Measurements from ENCODE around the gene SMIM13.
A peak's percentile ranks its signal among the peaks of the same experiment; 100 is the strongest.

The SMIM13 gene

GRCh38 chr6:11123978-11124377, 30.3 kb downstream of the SMIM13 start:
- no peak for DNase-seq

GRCh38 chr6:11126876-11127275, 33.2 kb downstream of the SMIM13 start:
- DNase-seq = no peak

- DNase-seq = no peak
Observed at GRCh38 chr6:11128608-11129007, 35.0 kb downstream of the SMIM13 start.

- no peak for DNase-seq
Observed at GRCh38 chr6:11129908-11130565, 36.4 kb downstream of the SMIM13 start.

- DNase-seq = no peak
Observed at GRCh38 chr6:11130605-11131004, 37.0 kb downstream of the SMIM13 start.

- DNase-seq = no peak
Observed at GRCh38 chr6:11132194-11132888, 38.7 kb downstream of the SMIM13 start.

- DNase-seq = no peak
Observed at GRCh38 chr6:11133281-11133680, 39.6 kb downstream of the SMIM13 start.

GRCh38 chr6:11136809-11137208, 43.2 kb downstream of the SMIM13 start:
- no peak for DNase-seq

GRCh38 chr6:11139051-11139960, 45.7 kb downstream of the SMIM13 start:
- no peak for DNase-seq

- DNase-seq = no peak
Observed at GRCh38 chr6:11140056-11140455, 46.4 kb downstream of the SMIM13 start.

GRCh38 chr6:11141295-11141694, 47.7 kb downstream of the SMIM13 start:
- no peak for DNase-seq

GRCh38 chr6:11142296-11143027, 48.8 kb downstream of the SMIM13 start:
- DNase-seq = no peak

- DNase-seq = no peak
Observed at GRCh38 chr6:11143394-11144371, 50.0 kb downstream of the SMIM13 start.

- peak; percentile 78 for DNase-seq
Observed at GRCh38 chr6:11144393-11144851, 50.8 kb downstream of the SMIM13 start.

GRCh38 chr6:11146117-11146826, 52.6 kb downstream of the SMIM13 start:
- DNase-seq = no peak

- DNase-seq = no peak
Observed at GRCh38 chr6:11149551-11149950, 55.9 kb downstream of the SMIM13 start.

- no peak for DNase-seq
Observed at GRCh38 chr6:11151488-11151887, 57.9 kb downstream of the SMIM13 start.

GRCh38 chr6:11152581-11152980, 58.9 kb downstream of the SMIM13 start:
- no peak for DNase-seq

- no peak for DNase-seq
Observed at GRCh38 chr6:11153447-11153846, 59.8 kb downstream of the SMIM13 start.

- no peak for DNase-seq
Observed at GRCh38 chr6:11155589-11155988, 62.0 kb downstream of the SMIM13 start.

- no peak for DNase-seq
Observed at GRCh38 chr6:11160199-11160598, 66.6 kb downstream of the SMIM13 start.
